Measurements from ENCODE around the gene GALNT2.

The GALNT2 gene

DNA sequence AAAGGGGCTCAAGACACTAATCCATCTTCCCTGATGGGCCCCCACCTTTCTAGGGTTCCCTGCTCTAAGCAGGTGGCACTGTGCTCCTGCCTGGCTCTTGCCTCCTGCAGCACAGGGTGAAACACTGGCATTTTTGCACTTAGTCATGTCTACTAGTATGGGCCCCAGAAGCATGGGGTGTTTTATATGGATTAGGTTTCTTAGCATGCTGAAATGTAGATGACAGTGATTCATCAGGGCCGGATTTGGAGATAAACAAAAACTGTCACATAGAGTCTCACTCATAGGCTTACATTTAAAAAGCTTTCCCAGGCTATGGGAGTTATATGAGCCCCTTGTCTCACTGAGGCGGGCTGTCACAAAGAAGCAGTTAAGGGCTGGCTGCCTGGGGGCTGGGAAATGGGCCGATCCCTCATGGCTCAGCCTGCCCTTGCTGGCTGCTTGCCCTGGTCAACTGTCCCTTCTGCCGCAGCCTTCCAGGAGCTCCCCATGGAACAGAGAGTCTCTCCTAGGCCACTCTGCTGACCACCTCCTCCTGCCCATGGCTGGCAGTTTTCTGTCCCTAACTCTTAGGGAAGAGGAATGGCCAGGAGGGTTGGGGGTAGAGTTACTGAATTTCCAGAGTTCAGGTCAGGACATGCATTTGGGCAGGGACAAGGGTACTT is 6.5 kb downstream of the GALNT2 start:
- Histone ChIP-seq H3K36me3 (ENCODE audit: control insufficient read depth in 1 of 2, insufficient read depth in 2 of 2, low read length in 2 of 2) (no peaks in the 10 kb centered on the region), H3K27me3 (ENCODE audit: low read depth, low read length) (no peaks in the 10 kb centered on the region), H3K4me3 (ENCODE audit: low read depth in 1 of 2, low read length in 2 of 2) (no peak overlapping the region), H3K4me1 (ENCODE audit: control insufficient read depth in 1 of 2, insufficient read depth in 2 of 2, low read length in 2 of 2) (peaks cover 9 to 35% of the 10 kb centered on the region in 2 donors), H3K9me3 (ENCODE audit: control insufficient read depth in 1 of 2, low read length in 2 of 2) (no peaks in the 10 kb centered on the region), H3K27ac (ENCODE audit: low read length) (no peak overlapping the region)

DNA sequence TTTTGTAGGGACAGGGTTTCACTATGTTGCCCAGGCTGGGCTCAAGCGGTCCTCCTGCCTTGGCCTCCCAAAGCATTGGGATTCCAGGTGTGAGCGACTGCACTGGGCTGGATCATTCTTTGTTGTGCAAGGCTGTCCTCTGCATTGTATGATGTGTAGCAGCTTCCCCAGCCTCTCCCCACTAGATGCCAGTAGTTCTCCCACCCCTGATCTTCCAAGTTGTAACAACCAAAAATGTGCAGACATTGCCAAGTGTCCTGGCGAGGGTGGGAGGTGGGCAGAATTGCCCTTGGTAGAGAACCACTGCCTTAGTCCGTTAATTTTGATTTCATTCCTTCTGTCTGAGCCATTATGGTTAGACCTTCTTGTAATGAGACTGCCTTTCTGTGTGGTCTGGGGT is 7.2 kb downstream of the GALNT2 start:
- Histone ChIP-seq H3K4me3 (ENCODE audit: low read depth in 1 of 2, low read length in 2 of 2) (no peak overlapping the region), H3K36me3 (ENCODE audit: control insufficient read depth in 1 of 2, insufficient read depth in 2 of 2, low read length in 2 of 2) (no peaks in the 10 kb centered on the region), H3K27me3 (ENCODE audit: low read depth, low read length) (no peaks in the 10 kb centered on the region), H3K4me1 (ENCODE audit: control insufficient read depth in 1 of 2, insufficient read depth in 2 of 2, low read length in 2 of 2) (peaks cover under 1 to 34% of the 10 kb centered on the region in 2 donors), H3K9me3 (ENCODE audit: control insufficient read depth in 1 of 2, low read length in 2 of 2) (no peaks in the 10 kb centered on the region), H3K27ac (ENCODE audit: low read length) (no peak overlapping the region)

DNA sequence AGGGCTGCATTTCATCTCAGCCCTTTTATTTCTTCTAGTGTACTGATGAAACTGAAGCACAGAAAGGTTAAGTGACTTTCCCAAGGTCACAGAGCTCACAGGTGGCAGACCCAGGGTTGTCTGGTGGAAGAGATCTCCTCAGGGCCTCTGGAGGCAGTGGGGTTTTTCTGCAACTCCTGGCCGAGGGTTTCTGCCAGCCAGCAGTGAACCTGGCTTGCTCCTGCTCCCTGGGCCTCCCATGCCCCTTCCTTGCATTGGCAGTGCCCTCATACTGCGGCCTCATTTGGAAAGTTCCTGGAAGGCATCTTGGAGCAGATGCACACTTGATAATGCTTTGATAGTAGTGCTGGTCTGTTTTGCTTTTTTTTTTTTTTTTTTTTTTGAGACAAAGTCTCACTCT is 7.7 kb downstream of the GALNT2 start:
- Histone ChIP-seq H3K4me3 (ENCODE audit: low read depth in 1 of 2, low read length in 2 of 2) (no peak overlapping the region), H3K9me3 (ENCODE audit: control insufficient read depth in 1 of 2, low read length in 2 of 2) (no peaks in the 10 kb centered on the region), H3K27ac (ENCODE audit: low read length) (no peak overlapping the region), H3K4me1 (ENCODE audit: control insufficient read depth in 1 of 2, insufficient read depth in 2 of 2, low read length in 2 of 2) (peaks cover 0 to 39% of the 10 kb centered on the region in 2 donors), H3K36me3 (ENCODE audit: control insufficient read depth in 1 of 2, insufficient read depth in 2 of 2, low read length in 2 of 2) (no peaks in the 10 kb centered on the region), H3K27me3 (ENCODE audit: low read depth, low read length) (no peaks in the 10 kb centered on the region)

DNA sequence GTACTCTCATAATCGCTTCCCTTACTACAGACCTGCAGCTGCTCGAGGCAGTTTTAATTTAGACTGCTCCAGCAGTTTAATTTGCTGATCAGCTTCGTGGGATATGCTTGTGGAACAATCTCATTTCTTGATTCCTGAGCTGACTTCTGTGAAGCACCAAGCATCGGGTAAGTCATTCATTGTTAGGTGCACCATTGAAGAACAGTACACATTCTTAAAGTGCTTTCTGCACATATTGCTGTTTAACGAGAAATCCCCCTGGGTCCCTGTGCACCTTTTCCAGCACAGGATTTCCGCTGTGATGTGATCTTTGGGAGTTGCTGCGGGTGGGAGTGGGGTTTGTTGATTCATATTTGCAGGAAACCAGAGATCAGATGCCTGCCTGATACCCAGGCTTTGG is 9.1 kb downstream of the GALNT2 start:
- no peak overlapping the region for H3K4me3 ChIP-seq (ENCODE audit: low read depth in 1 of 2, low read length in 2 of 2)
- no peaks in the 10 kb centered on the region for H3K27me3 ChIP-seq (ENCODE audit: low read depth, low read length)
- H3K9me3 ChIP-seq (ENCODE audit: control insufficient read depth in 1 of 2, low read length in 2 of 2): no peaks in the 10 kb centered on the region
- H3K36me3 ChIP-seq (ENCODE audit: control insufficient read depth in 1 of 2, insufficient read depth in 2 of 2, low read length in 2 of 2): no peaks in the 10 kb centered on the region
- H3K4me1 ChIP-seq (ENCODE audit: control insufficient read depth in 1 of 2, insufficient read depth in 2 of 2, low read length in 2 of 2): peaks cover 0 to 33% of the 10 kb centered on the region in 2 donors
- H3K27ac ChIP-seq (ENCODE audit: low read length): no peak overlapping the region

DNA sequence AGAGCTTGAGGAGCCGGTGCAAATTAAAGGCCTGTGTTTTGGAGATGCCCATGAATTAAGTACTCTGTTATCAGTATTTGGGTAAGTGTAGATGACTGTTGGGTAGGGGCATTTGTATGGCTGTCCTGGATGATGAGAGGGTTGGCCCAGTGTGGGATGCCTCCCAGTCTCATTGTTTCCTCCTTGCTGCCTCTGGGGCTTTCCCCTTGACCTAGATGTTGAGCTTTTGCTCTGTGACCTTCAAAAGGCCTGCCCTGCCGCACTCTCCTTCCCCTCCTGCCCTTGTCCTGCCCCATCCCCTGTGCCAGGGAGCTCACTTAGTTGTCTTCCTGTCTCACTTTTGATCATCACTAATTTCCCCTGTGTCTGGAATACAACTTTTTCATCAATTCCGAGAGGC is 10.0 kb downstream of the GALNT2 start:
- peaks cover 0 to 33% of the 10 kb centered on the region in 2 donors for H3K4me1 ChIP-seq (ENCODE audit: control insufficient read depth in 1 of 2, insufficient read depth in 2 of 2, low read length in 2 of 2)
- H3K9me3 ChIP-seq (ENCODE audit: control insufficient read depth in 1 of 2, low read length in 2 of 2): no peaks in the 10 kb centered on the region
- no peaks in the 10 kb centered on the region for H3K27me3 ChIP-seq (ENCODE audit: low read depth, low read length)

DNA sequence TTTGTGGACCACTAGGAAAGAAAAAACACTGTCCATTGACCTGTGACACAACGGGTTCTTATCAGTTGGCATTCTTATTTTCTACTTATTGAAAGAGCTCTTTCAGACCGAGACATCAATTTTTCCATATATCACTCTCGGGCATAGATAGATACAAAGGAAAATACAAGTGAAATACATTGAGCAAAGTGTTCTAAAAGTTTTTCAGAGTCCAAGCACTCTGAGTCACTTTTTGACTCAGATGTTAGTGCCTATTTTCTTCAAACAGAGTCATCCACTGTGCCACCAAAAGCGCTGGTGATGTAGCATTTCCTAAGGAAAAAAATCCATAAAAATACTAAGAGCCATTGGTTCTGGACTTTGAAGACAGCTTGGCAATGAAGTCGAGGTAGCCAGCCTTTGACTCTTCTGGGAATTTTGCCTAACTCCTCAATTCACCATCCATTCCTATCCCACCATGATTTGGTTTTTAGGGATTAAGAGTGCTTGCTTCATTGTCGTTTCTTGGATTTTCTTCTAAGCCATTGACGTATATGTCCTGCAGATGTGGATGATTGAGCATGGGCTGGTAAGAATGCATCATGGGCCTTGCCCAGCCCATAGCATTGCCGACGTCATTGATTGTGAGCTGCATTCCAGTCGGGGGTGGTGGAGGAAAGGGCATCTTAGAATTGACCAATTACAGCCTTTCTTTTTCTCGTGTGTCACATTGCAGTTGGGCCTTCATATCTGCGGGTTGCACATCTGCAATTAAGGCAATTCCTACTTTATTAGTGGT is 10.6 kb downstream of the GALNT2 start:
- Histone ChIP-seq H3K36me3 (ENCODE audit: control insufficient read depth in 1 of 2, insufficient read depth in 2 of 2, low read length in 2 of 2) (no peaks in the 10 kb centered on the region), H3K9me3 (ENCODE audit: control insufficient read depth in 1 of 2, low read length in 2 of 2) (no peaks in the 10 kb centered on the region), H3K4me1 (ENCODE audit: control insufficient read depth in 1 of 2, insufficient read depth in 2 of 2, low read length in 2 of 2) (peaks cover 0 to 33% of the 10 kb centered on the region in 2 donors), H3K27me3 (ENCODE audit: low read depth, low read length) (no peaks in the 10 kb centered on the region), H3K27ac (ENCODE audit: low read length) (no peak overlapping the region), H3K4me3 (ENCODE audit: low read depth in 1 of 2, low read length in 2 of 2) (no peak overlapping the region)

More for the DNA sequence above, 10.0 kb downstream of the GALNT2 start:
- no peaks in the 10 kb centered on the region for H3K36me3 ChIP-seq (ENCODE audit: control insufficient read depth in 1 of 2, insufficient read depth in 2 of 2, low read length in 2 of 2)
- no peak overlapping the region for H3K4me3 ChIP-seq (ENCODE audit: low read depth in 1 of 2, low read length in 2 of 2)
- H3K27ac ChIP-seq (ENCODE audit: low read length): no peak overlapping the region

DNA sequence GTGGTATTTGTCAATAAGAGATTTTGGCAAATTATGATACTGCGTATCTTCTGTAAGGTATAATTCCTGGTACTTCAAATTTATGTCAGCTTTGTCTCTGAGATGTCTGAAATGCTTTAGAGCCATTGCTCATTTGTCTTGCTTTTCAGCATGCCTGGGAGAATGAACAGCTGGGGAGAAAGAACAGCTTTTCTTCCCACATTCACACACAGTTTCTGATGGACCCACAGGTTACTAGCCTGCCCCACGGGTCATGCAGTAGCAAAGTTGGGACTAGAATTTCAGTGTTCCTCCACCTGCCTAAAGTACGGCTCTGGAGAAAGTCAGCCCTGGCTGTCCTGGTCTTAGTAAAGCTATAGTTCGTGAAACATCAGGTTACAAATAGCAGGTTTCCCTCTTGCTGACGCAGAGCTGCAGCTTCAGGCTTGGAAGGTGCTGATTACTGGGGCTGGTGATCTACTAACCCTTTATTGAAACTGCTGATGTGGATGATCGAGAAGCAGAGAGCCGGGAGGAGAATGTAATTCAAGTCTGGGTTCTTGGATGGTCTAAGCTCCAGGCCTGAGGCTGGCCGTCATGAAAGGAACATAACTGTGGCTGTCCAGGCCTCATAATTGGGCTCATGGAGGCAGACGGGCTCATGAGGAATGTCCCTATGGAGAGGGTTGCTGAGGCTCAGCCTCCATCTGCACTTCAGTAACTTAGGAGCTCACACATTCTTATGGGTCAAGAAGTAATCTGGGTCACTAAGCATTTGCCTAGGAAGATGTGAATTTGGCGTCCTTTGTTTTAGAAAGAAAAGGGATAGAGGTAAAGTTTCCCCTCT is 12.4 kb downstream of the GALNT2 start:
- Histone ChIP-seq H3K36me3 (ENCODE audit: control insufficient read depth in 1 of 2, insufficient read depth in 2 of 2, low read length in 2 of 2) (no peaks in the 10 kb centered on the region), H3K27me3 (ENCODE audit: low read depth, low read length) (no peaks in the 10 kb centered on the region), H3K27ac (ENCODE audit: low read length) (peak overlapping the region; percentile 36), H3K4me1 (ENCODE audit: control insufficient read depth in 1 of 2, insufficient read depth in 2 of 2, low read length in 2 of 2) (peaks cover 6 to 26% of the 10 kb centered on the region in 2 donors), H3K4me3 (ENCODE audit: low read depth in 1 of 2, low read length in 2 of 2) (no peak overlapping the region), H3K9me3 (ENCODE audit: control insufficient read depth in 1 of 2, low read length in 2 of 2) (no peaks in the 10 kb centered on the region)

DNA sequence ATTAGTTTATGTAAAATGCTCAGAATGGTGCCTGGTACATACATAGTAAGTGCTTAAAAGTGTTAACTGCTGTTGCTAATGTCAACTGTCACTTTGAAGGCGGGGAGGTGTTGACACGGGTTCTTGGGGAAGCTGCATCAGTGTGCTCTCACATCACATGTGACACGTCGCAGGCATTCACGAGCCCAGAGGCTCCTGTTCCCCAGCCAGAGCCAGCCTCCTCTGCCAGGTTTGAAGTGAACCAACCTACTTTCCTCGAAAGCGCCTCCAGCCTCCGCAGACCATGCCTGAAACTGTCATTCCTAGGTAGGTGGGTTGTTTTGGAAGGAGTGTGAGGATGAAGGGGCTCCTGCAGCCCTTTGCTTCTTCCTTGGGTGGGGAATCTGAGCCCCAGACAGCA is 13.8 kb downstream of the GALNT2 start:
- Histone ChIP-seq H3K9me3 (ENCODE audit: control insufficient read depth in 1 of 2, low read length in 2 of 2) (no peaks in the 10 kb centered on the region), H3K27me3 (ENCODE audit: low read depth, low read length) (no peaks in the 10 kb centered on the region), H3K4me3 (ENCODE audit: low read depth in 1 of 2, low read length in 2 of 2) (no peak overlapping the region), H3K27ac (ENCODE audit: low read length) (no peak overlapping the region), H3K36me3 (ENCODE audit: control insufficient read depth in 1 of 2, insufficient read depth in 2 of 2, low read length in 2 of 2) (no peaks in the 10 kb centered on the region), H3K4me1 (ENCODE audit: control insufficient read depth in 1 of 2, insufficient read depth in 2 of 2, low read length in 2 of 2) (peaks cover 13 to 32% of the 10 kb centered on the region in 2 donors)

DNA sequence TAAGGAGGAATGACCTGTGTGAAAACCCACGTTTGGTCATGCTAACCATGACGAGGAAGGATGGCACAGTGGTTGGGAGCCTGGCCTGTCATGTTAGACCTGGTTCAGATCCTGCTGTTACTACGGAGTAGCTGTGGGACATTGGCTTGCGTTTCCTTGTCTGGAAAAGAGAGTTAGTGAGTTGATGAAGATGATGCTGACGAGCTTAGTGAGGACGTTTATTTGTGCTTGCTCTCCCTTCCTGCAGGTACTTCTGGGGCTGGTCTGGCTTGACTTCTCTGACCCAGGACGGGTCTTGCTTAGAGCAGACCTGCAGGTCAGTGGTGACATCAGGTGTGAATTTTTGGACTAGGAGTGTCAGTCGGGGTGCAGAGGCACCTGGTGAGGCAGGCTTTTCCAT is 14.7 kb downstream of the GALNT2 start:
- H3K27ac ChIP-seq (ENCODE audit: low read length): no peak overlapping the region

DNA sequence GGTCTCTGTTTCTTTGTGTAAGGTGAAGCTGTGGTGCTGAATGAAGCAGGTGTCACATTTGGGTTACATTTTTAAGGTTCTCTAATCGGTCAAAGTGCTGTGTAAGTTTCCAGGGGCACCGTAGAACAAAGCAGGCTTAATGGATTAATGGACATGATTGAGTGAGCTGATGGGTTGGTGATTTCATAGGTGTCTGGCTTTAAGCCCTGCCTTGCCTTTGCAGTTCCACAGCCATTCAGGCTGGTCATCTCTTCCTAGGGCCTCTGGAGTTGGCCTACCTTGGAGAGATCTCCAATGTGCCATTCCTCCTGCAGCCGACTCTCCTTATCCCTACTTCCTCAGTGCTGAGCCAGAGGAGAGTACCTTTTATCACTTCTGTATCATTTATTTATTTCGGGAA is 15.2 kb downstream of the GALNT2 start:
- Histone ChIP-seq H3K9me3 (ENCODE audit: control insufficient read depth in 1 of 2, low read length in 2 of 2) (no peaks in the 10 kb centered on the region), H3K27me3 (ENCODE audit: low read depth, low read length) (no peaks in the 10 kb centered on the region), H3K4me3 (ENCODE audit: low read depth in 1 of 2, low read length in 2 of 2) (no peak overlapping the region), H3K36me3 (ENCODE audit: control insufficient read depth in 1 of 2, insufficient read depth in 2 of 2, low read length in 2 of 2) (no peaks in the 10 kb centered on the region), H3K4me1 (ENCODE audit: control insufficient read depth in 1 of 2, insufficient read depth in 2 of 2, low read length in 2 of 2) (peaks cover 14 to 44% of the 10 kb centered on the region in 2 donors), H3K27ac (ENCODE audit: low read length) (no peak overlapping the region)

More for the DNA sequence above, 14.7 kb downstream of the GALNT2 start:
- no peaks in the 10 kb centered on the region for H3K27me3 ChIP-seq (ENCODE audit: low read depth, low read length)
- H3K4me1 ChIP-seq (ENCODE audit: control insufficient read depth in 1 of 2, insufficient read depth in 2 of 2, low read length in 2 of 2): peaks cover 13 to 40% of the 10 kb centered on the region in 2 donors
- H3K9me3 ChIP-seq (ENCODE audit: control insufficient read depth in 1 of 2, low read length in 2 of 2): no peaks in the 10 kb centered on the region
- no peak overlapping the region for H3K4me3 ChIP-seq (ENCODE audit: low read depth in 1 of 2, low read length in 2 of 2)
- H3K36me3 ChIP-seq (ENCODE audit: control insufficient read depth in 1 of 2, insufficient read depth in 2 of 2, low read length in 2 of 2): no peaks in the 10 kb centered on the region

DNA sequence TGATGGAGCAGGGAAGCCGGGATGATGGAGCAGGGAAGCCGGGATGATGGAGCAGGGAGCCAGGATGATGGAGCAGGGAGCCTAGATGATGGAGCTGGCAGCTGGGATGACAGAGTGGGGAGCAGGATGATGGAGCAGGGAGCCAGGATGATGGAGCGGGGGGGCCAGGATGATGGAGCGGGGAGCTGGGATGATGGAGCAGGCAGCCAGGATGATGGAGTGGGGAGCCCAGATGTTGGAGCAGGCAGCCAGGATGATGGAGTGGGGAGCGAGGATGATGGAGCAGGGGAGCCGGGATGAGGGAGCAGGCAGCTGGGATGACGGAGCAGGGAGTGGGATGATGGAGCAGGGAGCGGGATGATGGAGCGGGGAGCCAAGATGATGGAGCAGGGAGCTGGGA is 16.0 kb downstream of the GALNT2 start:
- Histone ChIP-seq H3K4me3 (ENCODE audit: low read depth in 1 of 2, low read length in 2 of 2) (no peak overlapping the region), H3K36me3 (ENCODE audit: control insufficient read depth in 1 of 2, insufficient read depth in 2 of 2, low read length in 2 of 2) (no peaks in the 10 kb centered on the region), H3K9me3 (ENCODE audit: control insufficient read depth in 1 of 2, low read length in 2 of 2) (no peaks in the 10 kb centered on the region), H3K27ac (ENCODE audit: low read length) (no peak overlapping the region), H3K27me3 (ENCODE audit: low read depth, low read length) (no peaks in the 10 kb centered on the region), H3K4me1 (ENCODE audit: control insufficient read depth in 1 of 2, insufficient read depth in 2 of 2, low read length in 2 of 2) (peaks cover 19 to 45% of the 10 kb centered on the region in 2 donors)

All from muscle layer of duodenum (tissue), 2 donors.